Natural killer cell (primary cell): Measurements from ENCODE around the gene STK24. TPM values are rescaled to one million over a fixed set of nuclear protein-coding genes. Genes with fewer than 3 reads are reported as not detected.

Source experiments
- ATAC-seq, 3 donors: fragments of 150-1000 bp in 2 of 3; fragments of 200-7000 bp in 1 of 3; cut with Tn5 transposase; 1 replicate in 1 of 3; 2 replicates in 2 of 3; pipeline ENCODE4 v1.10.0; 2021; ENCODE audit warnings: mild to moderate bottlenecking in 2 of 3, moderate library complexity in 2 of 3
- DNase-seq, 2 donors: peaks; one replicate each; pipeline versions ENCODE4 v3.0.0 to v3.0.0-alpha.2; 2013 to 2021; ENCODE audit warnings: mixed read lengths in 1 of 2
- H3K27ac ChIP-seq: one replicate; pipeline ENCODE4 v1.5.1; 2013; ENCODE audit warnings: mild to moderate bottlenecking, low read length
- H3K27me3 ChIP-seq: one replicate; pipeline ENCODE4 v1.6.1; 2013; ENCODE audit warnings: low read length; ENCODE audit not compliant: control insufficient read depth, insufficient read depth
- H3K36me3 ChIP-seq: one replicate; pipeline ENCODE4 v1.6.1; 2013; ENCODE audit warnings: low read length; ENCODE audit not compliant: control insufficient read depth, insufficient read depth
- H3K4me1 ChIP-seq: one replicate; pipeline ENCODE4 v1.6.1; 2013; ENCODE audit warnings: low read length; ENCODE audit not compliant: control insufficient read depth, insufficient read depth
- H3K4me3 ChIP-seq: one replicate; pipeline ENCODE4 v1.5.1; 2013; ENCODE audit warnings: low read length
- H3K9me3 ChIP-seq: one replicate; pipeline ENCODE4 v1.6.1; 2013; ENCODE audit warnings: low read length; ENCODE audit not compliant: control insufficient read depth, insufficient read depth
- H3K27ac Mint-ChIP-seq, 2 donors: one replicate each; pipeline ENCODE4 v1.8.0; 2022; ENCODE audit warnings: mild to moderate bottlenecking in 2 of 2, mixed read lengths in 2 of 2, moderate library complexity in 1 of 2
- H3K27me3 Mint-ChIP-seq, 2 donors: one replicate each; pipeline ENCODE4 v1.8.0; 2022; ENCODE audit warnings: low read depth in 2 of 2, mixed read lengths in 2 of 2
- H3K36me3 Mint-ChIP-seq: one replicate; pipeline ENCODE4 v1.8.0; 2022; ENCODE audit warnings: mixed read lengths
- H3K4me1 Mint-ChIP-seq, 2 donors: one replicate each; pipeline ENCODE4 v1.8.0; 2022; ENCODE audit warnings: mixed read lengths in 2 of 2
- H3K4me3 Mint-ChIP-seq: one replicate; pipeline ENCODE4 v1.8.0; 2022; ENCODE audit warnings: mild to moderate bottlenecking, moderate library complexity, mixed read lengths
- H3K9me3 Mint-ChIP-seq, 2 donors: one replicate each; pipeline ENCODE4 v1.8.0; 2022; ENCODE audit warnings: mixed read lengths in 2 of 2
- WGBS: methylation state at CpG from one replicate; pipeline ENCODE4 v1.1.7; 2013; ENCODE audit warnings: missing lambda C conversion rate; ENCODE audit not compliant: insufficient coverage; 5-methylcytosine and 5-hydroxymethylcytosine counted together
- intact Hi-C: fragments of 100-400 bp; cut with micrococcal nuclease; formaldehyde crosslinking; loops from one replicate; pipeline ENCODE4 v1.14.2; 2022
- total RNA-seq, 4 donors: library from RNA; stranded (reverse); fragments of 120-200 nt in 1 of 4; gene quantifications; one replicate each; pipeline versions ENCODE4 v1.2.3 to v1.2.4, GENCODE V29; 2013 to 2022
- TF ChIP-seq, protein P1 (sequence below): fragments of 200-600 bp; IDR thresholded peaks from one replicate; pipeline ENCODE4 v1.8.0; 2022; ENCODE audit warnings: antibody characterized with exemption

The STK24 gene
- total RNA-seq, 3 donors from 2014 or later (not counting 1 experiment from before 2014, with no cell fraction given): 64.5 to 78.4 (median 70.4) TPM

DNA sequence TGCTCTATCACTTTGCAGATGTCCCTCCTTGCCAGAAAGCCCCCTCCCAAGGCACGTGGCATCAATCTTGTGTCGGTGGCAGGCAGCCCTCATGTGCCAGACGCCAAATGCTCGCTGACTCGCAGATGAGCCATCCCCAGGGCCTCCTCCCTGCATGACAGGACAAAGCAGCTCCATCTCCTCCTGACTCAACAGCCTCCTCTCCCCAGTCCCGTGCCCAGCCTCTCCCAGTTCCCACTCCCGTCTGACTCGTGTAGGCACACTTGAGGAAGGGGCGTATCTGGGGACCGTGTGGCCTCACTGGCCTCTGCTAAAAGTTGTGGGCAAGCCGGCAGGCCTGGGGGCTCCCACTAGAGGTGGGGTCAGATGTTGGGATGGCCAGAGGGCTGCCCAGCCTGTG, 133.6 kb downstream of the STK24 start:
- no peak overlapping the region for H3K4me3 Mint-ChIP-seq

DNA sequence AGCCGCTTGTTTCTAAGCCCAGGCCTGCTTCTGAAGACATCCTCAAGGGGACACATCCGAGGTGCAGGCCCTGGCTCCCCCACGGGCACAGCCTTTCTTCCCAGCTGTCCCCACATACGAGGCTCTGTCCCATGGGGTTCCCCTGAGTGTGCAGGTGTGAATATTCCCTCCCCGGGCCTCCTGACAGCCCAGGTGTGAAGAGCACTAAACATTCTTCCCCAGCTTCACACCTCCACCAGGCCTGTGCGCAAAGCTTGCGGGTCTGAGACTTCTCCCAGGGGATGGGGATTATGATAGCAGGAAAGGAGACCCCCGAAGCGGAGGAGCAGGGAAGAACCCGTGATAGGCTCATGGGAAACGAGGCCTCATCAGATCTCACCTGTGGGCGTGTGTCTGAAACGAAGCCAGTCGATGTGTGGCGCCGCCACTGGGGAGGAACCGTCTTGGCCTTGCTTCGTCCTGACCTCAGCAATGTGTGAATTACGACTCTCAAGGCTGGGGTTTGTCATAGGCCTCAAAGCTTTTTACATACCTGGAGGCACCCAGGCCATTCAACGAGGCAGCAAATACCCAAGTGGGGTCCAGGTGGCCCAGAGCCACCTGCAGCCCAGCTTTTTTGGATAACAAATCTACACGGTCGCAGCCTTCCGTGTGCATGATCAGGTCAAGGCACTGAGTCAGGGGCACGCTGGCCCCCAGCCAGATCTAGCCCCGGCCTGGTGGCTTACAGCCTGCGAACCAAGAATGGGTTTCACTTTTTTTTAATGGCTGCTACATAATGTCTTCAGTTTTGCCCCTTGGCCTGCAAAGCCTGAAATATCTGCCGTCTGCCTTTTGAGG, 134.3 kb downstream of the STK24 start:
- WGBS: 87% methylated on average over 27 of the region's 27 CpGs
- H3K27me3 ChIP-seq: no peaks in the 10 kb centered on the region
- intact Hi-C loops: no loop called here
- Mint-ChIP-seq H3K4me3 (no peak overlapping the region), H3K36me3 (no peaks in the 10 kb centered on the region), H3K27me3 (no peaks in the 10 kb centered on the region), H3K4me1 (peaks cover 7 to 9% of the 10 kb centered on the region in 2 donors), H3K27ac (no peak overlapping the region), H3K9me3 (no peaks in the 10 kb centered on the region)
- H3K4me3 ChIP-seq: no peak overlapping the region
- DNase-seq (no peak), ATAC-seq (no peak)
- H3K9me3 ChIP-seq: no peaks in the 10 kb centered on the region
- H3K36me3 ChIP-seq: no peaks in the 10 kb centered on the region
- peaks cover 11% of the 10 kb centered on the region for H3K4me1 ChIP-seq
- no peak overlapping the region for H3K27ac ChIP-seq
- TF ChIP-seq, protein P1, sequence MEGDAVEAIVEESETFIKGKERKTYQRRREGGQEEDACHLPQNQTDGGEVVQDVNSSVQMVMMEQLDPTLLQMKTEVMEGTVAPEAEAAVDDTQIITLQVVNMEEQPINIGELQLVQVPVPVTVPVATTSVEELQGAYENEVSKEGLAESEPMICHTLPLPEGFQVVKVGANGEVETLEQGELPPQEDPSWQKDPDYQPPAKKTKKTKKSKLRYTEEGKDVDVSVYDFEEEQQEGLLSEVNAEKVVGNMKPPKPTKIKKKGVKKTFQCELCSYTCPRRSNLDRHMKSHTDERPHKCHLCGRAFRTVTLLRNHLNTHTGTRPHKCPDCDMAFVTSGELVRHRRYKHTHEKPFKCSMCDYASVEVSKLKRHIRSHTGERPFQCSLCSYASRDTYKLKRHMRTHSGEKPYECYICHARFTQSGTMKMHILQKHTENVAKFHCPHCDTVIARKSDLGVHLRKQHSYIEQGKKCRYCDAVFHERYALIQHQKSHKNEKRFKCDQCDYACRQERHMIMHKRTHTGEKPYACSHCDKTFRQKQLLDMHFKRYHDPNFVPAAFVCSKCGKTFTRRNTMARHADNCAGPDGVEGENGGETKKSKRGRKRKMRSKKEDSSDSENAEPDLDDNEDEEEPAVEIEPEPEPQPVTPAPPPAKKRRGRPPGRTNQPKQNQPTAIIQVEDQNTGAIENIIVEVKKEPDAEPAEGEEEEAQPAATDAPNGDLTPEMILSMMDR: no peak

More for the DNA sequence above, 133.6 kb downstream of the STK24 start:
- H3K4me3 ChIP-seq: no peak overlapping the region
- Mint-ChIP-seq H3K36me3 (no peaks in the 10 kb centered on the region), H3K27me3 (no peaks in the 10 kb centered on the region), H3K9me3 (no peaks in the 10 kb centered on the region), H3K27ac (no peak overlapping the region), H3K4me1 (peaks cover 7 to 9% of the 10 kb centered on the region in 2 donors)
- DNase-seq (no peak), ATAC-seq (no peak)
- no peaks in the 10 kb centered on the region for H3K36me3 ChIP-seq
- intact Hi-C loops: no loop called here
- H3K4me1 ChIP-seq: peaks cover 11% of the 10 kb centered on the region
- no peak overlapping the region for H3K27ac ChIP-seq
- TF ChIP-seq, protein P1: no peak
- no peaks in the 10 kb centered on the region for H3K27me3 ChIP-seq
- WGBS: 94% methylated on average over 11 of the region's 11 CpGs
- no peaks in the 10 kb centered on the region for H3K9me3 ChIP-seq

DNA sequence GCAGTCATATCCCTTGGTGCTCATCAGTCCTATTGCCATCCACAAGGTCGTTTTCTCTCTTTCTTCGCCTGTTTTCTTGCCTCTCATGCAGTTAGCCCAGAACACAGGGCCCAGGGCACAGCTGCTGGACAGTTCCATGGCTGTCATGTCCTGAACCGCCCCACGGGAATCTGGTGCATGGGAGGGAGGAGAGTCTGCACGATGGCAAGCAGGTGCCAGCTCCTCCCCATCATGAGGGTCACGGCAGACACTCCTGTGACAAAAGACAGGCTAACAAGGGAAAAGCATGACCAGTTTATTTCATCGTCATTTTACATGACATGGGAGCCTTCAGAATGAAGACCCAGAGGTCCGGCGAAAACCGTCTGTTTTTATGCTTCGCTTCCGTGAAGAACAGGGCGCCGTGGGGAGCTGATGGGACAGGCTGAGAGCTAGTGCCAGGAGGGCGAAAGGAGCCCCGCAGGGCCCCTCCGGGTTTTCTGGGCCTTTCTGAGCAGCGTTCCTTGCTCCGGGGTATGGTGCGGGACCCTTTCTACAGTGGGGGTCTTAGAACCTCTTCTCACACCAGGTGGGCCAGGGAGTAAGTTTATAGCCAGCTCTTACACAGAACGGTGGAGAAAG, 135.7 kb downstream of the STK24 start:
- H3K9me3 ChIP-seq: no peaks in the 10 kb centered on the region
- DNase-seq: no peak
- WGBS: 88% methylated on average over 21 of the region's 21 CpGs

More for the DNA sequence above, 135.7 kb downstream of the STK24 start:
- peaks cover 11% of the 10 kb centered on the region for H3K4me1 ChIP-seq
- no peak overlapping the region for H3K4me3 ChIP-seq
- H3K27me3 ChIP-seq: no peaks in the 10 kb centered on the region
- H3K27me3 Mint-ChIP-seq: peaks cover 0 to 2% of the 10 kb centered on the region in 2 donors
- ATAC-seq: no peak
- H3K4me1 Mint-ChIP-seq: peaks cover 7 to 9% of the 10 kb centered on the region in 2 donors
- intact Hi-C loops: no loop called here
- H3K9me3 Mint-ChIP-seq: no peaks in the 10 kb centered on the region
- no peaks in the 10 kb centered on the region for H3K36me3 Mint-ChIP-seq
- no peak overlapping the region for H3K27ac ChIP-seq
- H3K27ac Mint-ChIP-seq: no peak overlapping the region
- no peaks in the 10 kb centered on the region for H3K36me3 ChIP-seq
- no peak overlapping the region for H3K4me3 Mint-ChIP-seq
- TF ChIP-seq, protein P1: no peak
